ENCODE data around the gene IL6ST. TPM values are rescaled to one million over a fixed set of nuclear protein-coding genes. Genes with fewer than 3 reads are reported as not detected.
"Not testable (repeated sequence)": the region's sequence is repeated elsewhere in the genome, so short reads cannot be mapped to it uniquely, and the experiment has no call there.

The IL6ST gene
- total RNA-seq, 1 donor from 2014 or later, result 221 TPM

- Mint-ChIP-seq H3K36me3 (ENCODE audit: low read depth) (no peaks in the 10 kb centered on the region), H3K9me3 (ENCODE audit: low read depth) (no peaks in the 10 kb centered on the region), H3K4me3 (ENCODE audit: unreplicated experiment) (no peak overlapping the region), H3K27ac (ENCODE audit: unreplicated experiment) (no peak overlapping the region), H3K27me3 (ENCODE audit: low read depth) (no peaks in the 10 kb centered on the region), H3K4me1 (ENCODE audit: low read depth) (peaks cover 17% of the 10 kb centered on the region)
- DNase-seq (ENCODE audit: low spot score), result no peak
- TF ChIP-seq CTCF (IDR thresholded peaks at IDR 0.05), result no peak
Measured at GRCh38 chr5:56023296-56023695, 28.5 kb upstream of the IL6ST start.

- H3K27me3 Mint-ChIP-seq (ENCODE audit: low read depth), result no peaks in the 10 kb centered on the region
- H3K27ac Mint-ChIP-seq (ENCODE audit: unreplicated experiment), result no peak overlapping the region
- TF ChIP-seq CTCF (IDR thresholded peaks at IDR 0.05), result no peak
- no peaks in the 10 kb centered on the region for H3K36me3 Mint-ChIP-seq (ENCODE audit: low read depth)
- H3K9me3 Mint-ChIP-seq (ENCODE audit: low read depth), result no peaks in the 10 kb centered on the region
- H3K4me3 Mint-ChIP-seq (ENCODE audit: unreplicated experiment), result no peak overlapping the region
- peaks cover 7% of the 10 kb centered on the region for H3K4me1 Mint-ChIP-seq (ENCODE audit: low read depth)
- DNase-seq (ENCODE audit: low spot score), result no peak
Measured at GRCh38 chr5:56019306-56020272, 24.8 kb upstream of the IL6ST start.

GRCh38 chr5:56018832-56019231, 24.1 kb upstream of the IL6ST start:
- TF ChIP-seq CTCF (IDR thresholded peaks at IDR 0.05), result no peak
- Mint-ChIP-seq H3K27me3 (ENCODE audit: low read depth) (no peaks in the 10 kb centered on the region), H3K4me1 (ENCODE audit: low read depth) (peaks cover 7% of the 10 kb centered on the region), H3K36me3 (ENCODE audit: low read depth) (no peaks in the 10 kb centered on the region), H3K9me3 (ENCODE audit: low read depth) (no peaks in the 10 kb centered on the region), H3K27ac (ENCODE audit: unreplicated experiment) (no peak overlapping the region), H3K4me3 (ENCODE audit: unreplicated experiment) (no peak overlapping the region)
- no peak for DNase-seq (ENCODE audit: low spot score)

GRCh38 chr5:56014701-56015100, 19.9 kb upstream of the IL6ST start:
- H3K9me3 Mint-ChIP-seq (ENCODE audit: low read depth); H3K4me3 Mint-ChIP-seq (ENCODE audit: unreplicated experiment); H3K27me3 Mint-ChIP-seq (ENCODE audit: low read depth); H3K27ac Mint-ChIP-seq (ENCODE audit: unreplicated experiment); H3K36me3 Mint-ChIP-seq (ENCODE audit: low read depth); DNase-seq (ENCODE audit: low spot score): not testable (repeated sequence)
- H3K4me1 Mint-ChIP-seq (ENCODE audit: low read depth), result peaks cover 20% of the 10 kb centered on the region

GRCh38 chr5:56013939-56014338, 19.2 kb upstream of the IL6ST start:
- peaks cover 14% of the 10 kb centered on the region for H3K4me1 Mint-ChIP-seq (ENCODE audit: low read depth)
- H3K4me3 Mint-ChIP-seq (ENCODE audit: unreplicated experiment); H3K27ac Mint-ChIP-seq (ENCODE audit: unreplicated experiment); H3K9me3 Mint-ChIP-seq (ENCODE audit: low read depth); DNase-seq (ENCODE audit: low spot score); H3K36me3 Mint-ChIP-seq (ENCODE audit: low read depth); H3K27me3 Mint-ChIP-seq (ENCODE audit: low read depth): not testable (repeated sequence)

- peaks cover 16% of the 10 kb centered on the region for H3K4me1 Mint-ChIP-seq (ENCODE audit: low read depth)
- no peak for DNase-seq (ENCODE audit: low spot score)
- no peak overlapping the region for H3K4me3 Mint-ChIP-seq (ENCODE audit: unreplicated experiment)
- H3K27me3 Mint-ChIP-seq (ENCODE audit: low read depth), result no peaks in the 10 kb centered on the region
- no peaks in the 10 kb centered on the region for H3K36me3 Mint-ChIP-seq (ENCODE audit: low read depth)
- H3K9me3 Mint-ChIP-seq (ENCODE audit: low read depth), result no peaks in the 10 kb centered on the region
- peak overlapping the region; percentile 70 for H3K27ac Mint-ChIP-seq (ENCODE audit: unreplicated experiment)
- TF ChIP-seq CTCF (IDR thresholded peaks at IDR 0.05), result no peak
Measured at GRCh38 chr5:56012281-56012963, 17.7 kb upstream of the IL6ST start.

All from chondrocyte (in vitro differentiated cells).